IMR-90 (cell line): ENCODE measurements around the gene SKAP1.

Source experiments
- CEBPB ChIP-seq: IDR thresholded peaks from 2 replicates; pipeline ENCODE4 v1.6.1; 2012; ENCODE audit warnings: low read depth, low read length, improper control_type of control experiment
- CTCF ChIP-seq: conservative IDR thresholded peaks from 2 replicates; pipeline ENCODE4 v1.5.1; 2012; ENCODE audit warnings: mild to moderate bottlenecking, low read depth, low read length, improper control_type of control experiment
- MXI1 ChIP-seq: IDR thresholded peaks from 2 replicates; pipeline ENCODE4 v1.6.1; 2012; ENCODE audit warnings: low read depth, mild to moderate bottlenecking, low read length, moderate library complexity, borderline replicate concordance
- POLR2A ChIP-seq: IDR thresholded peaks from 2 replicates; pipeline ENCODE4 v1.6.1; 2012; ENCODE audit warnings: mild to moderate bottlenecking, low read depth, low read length
- RCOR1 ChIP-seq: IDR thresholded peaks from 2 replicates; pipeline ENCODE4 v1.6.1; 2012; ENCODE audit warnings: mild to moderate bottlenecking, low read length, improper control_type of control experiment; ENCODE audit not compliant: insufficient replicate concordance
- RFX5 ChIP-seq: IDR thresholded peaks from 2 replicates; pipeline ENCODE4 v1.8.0; 2012; ENCODE audit warnings: low read depth, mild to moderate bottlenecking, low read length, moderate library complexity

GRCh38 chr17:48123776-48124388 is 306.1 kb downstream of the SKAP1 start:
- TF ChIP-seq CTCF = no peak
- TF ChIP-seq RCOR1 = no peak
- TF ChIP-seq CEBPB = no peak
- no peak for TF ChIP-seq MXI1
- no peak for TF ChIP-seq RFX5
- no peak for TF ChIP-seq POLR2A
